Measurements from ENCODE around the gene SARM1.
"Not testable (repeated sequence)": the region's sequence is repeated elsewhere in the genome, so short reads cannot be mapped to it uniquely, and the experiment has no call there.

SARM1 gene

GRCh38 chr17:28433721-28434120 lies 62.2 kb downstream of the SARM1 start:
- no peak for DNase-seq

- not testable (repeated sequence) for DNase-seq
Measured at GRCh38 chr17:28434326-28434725, 62.8 kb downstream of the SARM1 start.

GRCh38 chr17:28443901-28444638 lies 72.6 kb downstream of the SARM1 start:
- DNase-seq, result no peak

- no peak for DNase-seq
Measured at GRCh38 chr17:28446716-28447395, 75.4 kb downstream of the SARM1 start.

- no peak for DNase-seq
Measured at GRCh38 chr17:28447396-28447760, 75.9 kb downstream of the SARM1 start.

GRCh38 chr17:28449859-28450258 lies 78.4 kb downstream of the SARM1 start:
- DNase-seq, result no peak

Measured in activated CD4-positive, alpha-beta T cell treated with anti-CD3 and anti-CD28 coated beads, Interleukin-2, amount 50 U/mL, for 48 hours (primary cell).